A549 (cell line): Measurements from ENCODE around the gene LBH. TPM values are rescaled to one million over a fixed set of nuclear protein-coding genes. Genes with fewer than 3 reads are reported as not detected.
A peak's percentile ranks its signal among the peaks of the same experiment; 100 is the strongest.

Experiments used
- ATAC-seq, 2 experiments: fragments of 200-7000 bp in 1 of 2; fragments of >200 bp in 1 of 2; cut with Nextera tagmentation in 1 of 2; cut with Tn5 transposase in 1 of 2; 3 replicates each; pipeline versions ENCODE4 v1.8.0 to v1.9.1; 2018 to 2020; ENCODE audit warnings: mild to moderate bottlenecking in 1 of 2, moderate library complexity in 1 of 2
- CTCF ChIA-PET: fragments of 300-600 bp; sonication (Branson Sonifier 250); formaldehyde crosslinking; extraction: SDS; loops from one replicate; lab custom pipeline; 2021; ENCODE audit warnings: antibody characterized with exemption, inconsistent platforms; lab: Yijun Ruan, JAX
- POLR2A ChIA-PET: fragments of 350-600 bp; formaldehyde crosslinking; extraction: SDS; loops from one replicate; lab custom pipeline; 2021; ENCODE audit warnings: antibody characterized with exemption, inconsistent platforms; lab: Yijun Ruan, JAX
- DNase-seq, 2 experiments: peaks; one replicate each; pipeline versions ENCODE4 v3.0.0 to v3.0.0-alpha.2; 2011 to 2016; ENCODE audit warnings: low read depth in 1 of 2, low spot score in 1 of 2
- FAIRE-seq: peaks from 2 replicates; lab custom pipeline; 2011; peaks lifted over from hg19 to GRCh38; lab: Jason Lieb, UNC
- H3K27ac ChIP-seq, 2 experiments: fragments of >200 bp; sonication (Bioruptor Twin); formaldehyde crosslinking; 3 replicates each; pipeline ENCODE4 v1.5.1; 2016 to 2017
- H3K4me1 ChIP-seq: fragments of >200 bp; sonication (Bioruptor Twin); formaldehyde crosslinking; 3 replicates; pipeline ENCODE4 v1.6.1; 2016
- H3K4me2 ChIP-seq: fragments of >200 bp; sonication (Bioruptor Twin); formaldehyde crosslinking; 3 replicates; pipeline ENCODE4 v1.6.1; 2016
- H3K4me3 ChIP-seq: fragments of >200 bp; sonication (Bioruptor Twin); formaldehyde crosslinking; 3 replicates; pipeline ENCODE4 v1.5.1; 2016
- H3K9me3 ChIP-seq: fragments of >200 bp; sonication (Bioruptor Twin); formaldehyde crosslinking; 3 replicates; pipeline ENCODE4 v1.6.1; 2016
- CBX2 ChIP-seq: fragments of 200-600 bp; sonication (generic); IDR thresholded peaks from 2 replicates; pipeline ENCODE4 v1.6.1; 2016; ENCODE audit warnings: low read depth, mild to moderate bottlenecking, borderline replicate concordance
- CEBPB ChIP-seq, 2 experiments: fragments of >200 bp in 1 of 2; sonication (Bioruptor Twin) in 1 of 2; formaldehyde crosslinking in 1 of 2; IDR thresholded peaks; 2 replicates each; pipeline ENCODE4 v1.6.1; 2012 to 2016
- EHF ChIP-seq: fragments of 250-450 bp; sonication (Bioruptor Pico); IDR thresholded peaks from 2 replicates; pipeline ENCODE4 v1.5.0; 2020; ENCODE audit warnings: mild to moderate bottlenecking
- ESRRA ChIP-seq: fragments of 150-350 bp; IDR thresholded peaks from 2 replicates; pipeline ENCODE4 v1.6.1; 2014; ENCODE audit warnings: mild to moderate bottlenecking, low read length, borderline replicate concordance
- FOSB ChIP-seq: fragments of 250-450 bp; sonication (Bioruptor Pico); IDR thresholded peaks from 2 replicates; pipeline ENCODE4 v1.5.0; 2020; ENCODE audit warnings: mild to moderate bottlenecking, moderate library complexity
- FOXS1 ChIP-seq: fragments of 250-450 bp; sonication (Bioruptor Pico); IDR thresholded peaks from 2 replicates; pipeline ENCODE4 v1.5.0; 2020; ENCODE audit warnings: mild to moderate bottlenecking, moderate library complexity
- GATA3 ChIP-seq: IDR thresholded peaks from 2 replicates; pipeline ENCODE4 v1.6.1; 2012; ENCODE audit warnings: borderline replicate concordance
- HES2 ChIP-seq: fragments of >200 bp; sonication (Bioruptor Twin); formaldehyde crosslinking; IDR thresholded peaks from 2 replicates; pipeline ENCODE4 v1.6.1; 2016
- JUN ChIP-seq, 2 experiments: fragments of >200 bp; sonication (Bioruptor Twin); formaldehyde crosslinking; IDR thresholded peaks; 2 replicates in 1 of 2; 3 replicates in 1 of 2; pipeline ENCODE4 v1.6.1; 2016 to 2017
- JUNB ChIP-seq: fragments of >200 bp; sonication (Bioruptor Twin); formaldehyde crosslinking; IDR thresholded peaks from 2 replicates; pipeline ENCODE4 v1.6.1; 2016
- KDM1A ChIP-seq: fragments of 200-600 bp; sonication (generic); IDR thresholded peaks from 2 replicates; pipeline ENCODE4 v1.6.1; 2016; ENCODE audit warnings: low read depth, mild to moderate bottlenecking
- KDM5A ChIP-seq: fragments of 200-600 bp; sonication (generic); IDR thresholded peaks from 2 replicates; pipeline ENCODE4 v1.6.1; 2016; ENCODE audit warnings: antibody characterized with exemption, mild to moderate bottlenecking
- MAZ ChIP-seq: fragments of 150-350 bp; IDR thresholded peaks from 2 replicates; pipeline ENCODE4 v1.6.1; 2014; ENCODE audit warnings: antibody characterized with exemption, low read depth, low read length, borderline replicate concordance
- MYC ChIP-seq: IDR thresholded peaks from 2 replicates; pipeline ENCODE4 v1.6.1; 2012; ENCODE audit warnings: mild to moderate bottlenecking, inconsistent platforms, low read length, improper control_type of control experiment, borderline replicate concordance
- NFE2L2 ChIP-seq: fragments of 150-350 bp; conservative IDR thresholded peaks from 2 replicates; pipeline ENCODE4 v1.6.1; 2014; ENCODE audit warnings: low read length
- PBX3 ChIP-seq: IDR thresholded peaks from 2 replicates; pipeline ENCODE4 v1.6.1; 2012
- POLR2A ChIP-seq: IDR thresholded peaks from 2 replicates; pipeline ENCODE4 v1.6.1; 2012; ENCODE audit warnings: mild to moderate bottlenecking, low read length
- POLR2AphosphoS2 ChIP-seq: conservative IDR thresholded peaks from 2 replicates; pipeline ENCODE4 v1.6.1; 2012; ENCODE audit warnings: low read length, improper control_type of control experiment, inconsistent platforms
- RAD21 ChIP-seq, 2 experiments: fragments of >200 bp in 1 of 2; sonication (Bioruptor Twin) in 1 of 2; formaldehyde crosslinking in 1 of 2; IDR thresholded peaks in 1 of 2; conservative IDR thresholded peaks in 1 of 2; 2 replicates in 1 of 2; 3 replicates in 1 of 2; pipeline ENCODE4 v1.6.1; 2012 to 2018; ENCODE audit warnings: inconsistent platforms in 1 of 2
- RCOR1 ChIP-seq: fragments of 150-350 bp; IDR thresholded peaks from 2 replicates; pipeline ENCODE4 v1.6.1; 2014; ENCODE audit warnings: antibody characterized with exemption, low read length, low read depth
- REST ChIP-seq: fragments of 200-600 bp; sonication (generic); IDR thresholded peaks from 2 replicates; pipeline ENCODE4 v1.6.1; 2016; ENCODE audit warnings: antibody characterized with exemption, mild to moderate bottlenecking, moderate library complexity
- SREBF2 ChIP-seq: fragments of 450-650 bp; IDR thresholded peaks from 2 replicates; pipeline ENCODE4 v1.6.1; 2014; ENCODE audit warnings: mild to moderate bottlenecking, moderate library complexity
- TFCP2L1 ChIP-seq: fragments of 250-450 bp; sonication (Bioruptor Pico); IDR thresholded peaks from 2 replicates; pipeline ENCODE4 v1.5.0; 2021; ENCODE audit warnings: mild to moderate bottlenecking
- WGBS: methylation state at CpG from one replicate; pipeline ENCODE4 v1.1.6; 2017; ENCODE audit errors: missing lambda C conversion rate; 5-methylcytosine and 5-hydroxymethylcytosine counted together
- polyA plus RNA-seq, 4 experiments: library from polyadenylated mRNA; depleted of rRNA in 3 of 4; stranded (reverse); fragments of >200 nt; fragmentation: RNase III in 1 of 4; extraction: RNeasy Plus Mini Kit Qiagen cat#74134 plus additional on column Dnase treatment in 1 of 4; gene quantifications; 2 replicates in 3 of 4; 3 replicates in 1 of 4; pipeline ENCODE4 v1.2.3, GENCODE V29; 2011 to 2017
- TF ChIP-seq, protein P1 (sequence below): fragments of >200 bp; sonication (Bioruptor Twin); formaldehyde crosslinking; IDR thresholded peaks from 3 replicates; pipeline ENCODE4 v1.5.1; 2016

The LBH gene
- polyA plus RNA-seq, 2 of the 4 experiments (the other 2 are of a cell fraction), result 163 to 216 TPM

DNA sequence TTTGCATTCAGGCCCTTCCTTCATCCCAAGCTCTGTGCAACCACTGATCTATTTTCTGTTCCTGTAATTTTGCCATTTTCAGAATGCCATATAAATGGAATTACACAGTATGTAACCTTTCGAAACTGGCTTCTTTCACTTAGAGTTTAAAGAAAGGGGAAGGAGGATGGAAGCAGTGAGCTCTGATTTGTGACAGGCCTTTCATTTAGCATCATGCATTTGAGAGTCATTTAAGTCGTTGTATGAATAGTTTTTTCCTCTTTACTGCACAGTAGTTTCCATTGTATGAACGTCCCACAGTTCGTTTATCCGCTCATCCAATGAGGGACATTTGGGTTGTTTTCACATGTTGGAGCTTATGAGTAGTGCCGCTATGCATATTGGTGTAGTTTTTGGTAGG, 67.0 kb downstream of the LBH start:
- Histone ChIP-seq H3K27ac (peak overlapping the region in 1 of 2 experiments; percentile 54; a peak in 3 of 6 replicates), H3K4me1 (peaks cover 49% of the 10 kb centered on the region), H3K9me3 (no peaks in the 10 kb centered on the region), H3K4me2 (no peak overlapping the region), H3K4me3 (no peak overlapping the region)
- POLR2A ChIA-PET, result no interaction called here
- FAIRE-seq (no peak), ATAC-seq (no peak), DNase-seq (no peak)
- WGBS, result 93% methylated on average over 6 of the region's 6 CpGs
- TF ChIP-seq KDM5A (no peak), JUNB (no peak), ESRRA (no peak), POLR2AphosphoS2 (no peak), GATA3 (no peak), KDM1A (no peak), MAZ (no peak), FOXS1 (CRISPR knock-in tag) (no peak), CEBPB (IDR thresholded peaks at IDR 0.05) (no peak), REST (no peak), SREBF2 (no peak), PBX3 (no peak), RCOR1 (no peak), MYC (no peak)
- CTCF ChIA-PET, result interaction anchor here (0.8 to 2.1 kb wide), 5 partner anchors 9 to 90 kb away, joined by 3 to 6 read pairs (median 3); no protein-coding TSS in a partner anchor

GRCh38 chr2:30300122-30300455, 68.8 kb downstream of the LBH start:
- no peak for DNase-seq
- TF ChIP-seq CBX2, result no peak
- no peak for TF ChIP-seq POLR2AphosphoS2
- TF ChIP-seq MAZ, result no peak
- no peak for TF ChIP-seq TFCP2L1 (CRISPR knock-in tag)
- TF ChIP-seq, protein P1, sequence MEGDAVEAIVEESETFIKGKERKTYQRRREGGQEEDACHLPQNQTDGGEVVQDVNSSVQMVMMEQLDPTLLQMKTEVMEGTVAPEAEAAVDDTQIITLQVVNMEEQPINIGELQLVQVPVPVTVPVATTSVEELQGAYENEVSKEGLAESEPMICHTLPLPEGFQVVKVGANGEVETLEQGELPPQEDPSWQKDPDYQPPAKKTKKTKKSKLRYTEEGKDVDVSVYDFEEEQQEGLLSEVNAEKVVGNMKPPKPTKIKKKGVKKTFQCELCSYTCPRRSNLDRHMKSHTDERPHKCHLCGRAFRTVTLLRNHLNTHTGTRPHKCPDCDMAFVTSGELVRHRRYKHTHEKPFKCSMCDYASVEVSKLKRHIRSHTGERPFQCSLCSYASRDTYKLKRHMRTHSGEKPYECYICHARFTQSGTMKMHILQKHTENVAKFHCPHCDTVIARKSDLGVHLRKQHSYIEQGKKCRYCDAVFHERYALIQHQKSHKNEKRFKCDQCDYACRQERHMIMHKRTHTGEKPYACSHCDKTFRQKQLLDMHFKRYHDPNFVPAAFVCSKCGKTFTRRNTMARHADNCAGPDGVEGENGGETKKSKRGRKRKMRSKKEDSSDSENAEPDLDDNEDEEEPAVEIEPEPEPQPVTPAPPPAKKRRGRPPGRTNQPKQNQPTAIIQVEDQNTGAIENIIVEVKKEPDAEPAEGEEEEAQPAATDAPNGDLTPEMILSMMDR, result no peak
- no peak for TF ChIP-seq FOSB (CRISPR knock-in tag)
- TF ChIP-seq PBX3, result no peak
- no peak for TF ChIP-seq EHF (CRISPR knock-in tag)
- TF ChIP-seq JUN (IDR thresholded peaks at IDR 0.05), result no peak
- TF ChIP-seq FOXS1 (CRISPR knock-in tag), result no peak
- no peak for TF ChIP-seq NFE2L2
- no peak for TF ChIP-seq ESRRA
- no peak for TF ChIP-seq MYC
- no peak for TF ChIP-seq POLR2A
- TF ChIP-seq RAD21 (conservative IDR thresholded peaks at IDR 0.05 in 1 of 2, IDR thresholded peaks at IDR 0.05 in 1 of 2), result no peak
- TF ChIP-seq HES2, result no peak
- TF ChIP-seq, all 56 proteins: peak for 0
- CTCF ChIA-PET, result interaction anchor here (1.1 to 2.6 kb wide), 4 partner anchors 12 to 92 kb away, joined by 3 to 7 read pairs (median 3); no protein-coding TSS in a partner anchor
- ATAC-seq (no peak; a peak in 1 of 6 replicates), FAIRE-seq (no peak)
- POLR2A ChIA-PET, result interaction anchor here (0.6 to 2.4 kb wide), 5 partner anchors 26 to 69 kb away, joined by 3 to 17 read pairs (median 6); partner anchors contain the start of gene LBH
- H3K4me1 ChIP-seq, result peaks cover 40% of the 10 kb centered on the region
- H3K27ac ChIP-seq, result peak overlapping the region; percentile 80 to 88
- no peaks in the 10 kb centered on the region for H3K9me3 ChIP-seq
- no peak overlapping the region for H3K4me3 ChIP-seq
- peak overlapping the region; percentile 62 for H3K4me2 ChIP-seq
- WGBS, result 70% methylated on average over 3 of the region's 3 CpGs
